Spleen (tissue), 7 donors: Measurements from ENCODE around the gene ITPR1.

ENCODE experiments used
- CTCF ChIP-seq, 11 experiments: fragments of 200-600 bp in 7 of 11; fragments of 450-650 bp in 4 of 11; sonication (generic) in 4 of 11; IDR thresholded peaks in 8 of 11; conservative IDR thresholded peaks in 3 of 11; 1 replicate in 7 of 11; 2 replicates in 4 of 11; pipeline versions ENCODE4 v1.4.0 to v1.8.0; 2016 to 2021; ENCODE audit warnings: antibody characterized with exemption in 11 of 11, inconsistent platforms in 4 of 11, mild to moderate bottlenecking in 1 of 11
- POLR2A ChIP-seq, 3 donors: fragments of 450-650 bp; IDR thresholded peaks; one replicate each; pipeline ENCODE4 v1.5.1; 2017; ENCODE audit warnings: antibody characterized with exemption in 3 of 3, mild to moderate bottlenecking in 1 of 3
- donor health status: DM: no; HTN: no; CAD: no; lungs with moderate emphysema.
- donor health status: DM: no; HTN: no; CAD: no.
- donor health status: DM: no; HTN: no; CAD: no.

- no peak for TF ChIP-seq CTCF (IDR thresholded peaks at IDR 0.05 in 8 of 11, conservative IDR thresholded peaks at IDR 0.05 in 3 of 11)
- no peak for TF ChIP-seq POLR2A (IDR thresholded peaks at IDR 0.05)
These were observed 197.1 kb downstream of the ITPR1 start for GRCh38 chr3:4690277-4690676.
